DND-41 (cell line): ENCODE results near the gene CHD1.

Experiments used
- ATAC-seq: fragments of 200-7000 bp; cut with Tn5 transposase; 3 replicates; pipeline ENCODE4 v1.9.1; 2021; ENCODE audit warnings: low read depth; ENCODE audit not compliant: insufficient read depth
- DNase-seq: peaks from one replicate; pipeline ENCODE4 v3.0.0-alpha.2; 2020
- H2AFZ ChIP-seq: 2 replicates; pipeline ENCODE4 v1.6.0; 2012; ENCODE audit warnings: low read depth, low read length
- H3K27ac ChIP-seq: 2 replicates; pipeline ENCODE4 v1.5.1; 2012; ENCODE audit warnings: low read length, inconsistent platforms
- H3K27me3 ChIP-seq: fragments of 200-600 bp; sonication (generic); 2 replicates; pipeline ENCODE4 v1.6.0; 2012; ENCODE audit warnings: low read length, mild to moderate bottlenecking, inconsistent platforms; ENCODE audit not compliant: insufficient read depth, poor library complexity
- H3K36me3 ChIP-seq: 2 replicates; pipeline ENCODE4 v1.5.1; 2012; ENCODE audit warnings: low read length, inconsistent platforms; ENCODE audit not compliant: insufficient read depth
- H3K4me1 ChIP-seq: 2 replicates; pipeline ENCODE4 v1.5.1; 2012; ENCODE audit warnings: mild to moderate bottlenecking, low read length; ENCODE audit not compliant: insufficient read depth
- H3K4me2 ChIP-seq: 2 replicates; pipeline ENCODE4 v1.6.0; 2012; ENCODE audit warnings: mild to moderate bottlenecking, moderate library complexity, low read length, inconsistent platforms; ENCODE audit not compliant: insufficient read depth
- H3K4me3 ChIP-seq, 2 experiments: fragments of 200-600 bp in 1 of 2; shearing (Covaris generic) in 1 of 2; 2 replicates each; pipeline ENCODE4 v1.5.1; 2012 to 2016; ENCODE audit warnings: inconsistent platforms in 2 of 2, low read length in 2 of 2, mild to moderate bottlenecking in 2 of 2, low read depth in 1 of 2, moderate library complexity in 1 of 2
- H3K79me2 ChIP-seq: 2 replicates; pipeline ENCODE4 v1.6.0; 2012; ENCODE audit warnings: low read length, inconsistent platforms; ENCODE audit not compliant: insufficient read depth
- H3K9ac ChIP-seq: 2 replicates; pipeline ENCODE4 v1.6.0; 2012; ENCODE audit warnings: low read depth, mild to moderate bottlenecking, inconsistent platforms, low read length, moderate library complexity
- H3K9me3 ChIP-seq: 2 replicates; pipeline ENCODE4 v1.5.1; 2012; ENCODE audit warnings: low read length, moderate library complexity, mild to moderate bottlenecking, inconsistent platforms; ENCODE audit not compliant: insufficient read depth, severe bottlenecking
- H4K20me1 ChIP-seq: 2 replicates; pipeline ENCODE4 v1.6.0; 2012; ENCODE audit warnings: low read length; ENCODE audit not compliant: insufficient read depth
- EZH2 ChIP-seq: IDR thresholded peaks from 3 replicates; pipeline ENCODE4 v1.6.1; 2012; ENCODE audit warnings: borderline replicate concordance, low read depth, mild to moderate bottlenecking, moderate library complexity, low read length, inconsistent platforms; ENCODE audit not compliant: severe bottlenecking
- TF ChIP-seq, protein P1 (sequence below): IDR thresholded peaks from 2 replicates; pipeline ENCODE4 v1.5.1; 2012; ENCODE audit warnings: borderline replicate concordance, low read length, moderate library complexity, mild to moderate bottlenecking; ENCODE audit not compliant: poor library complexity, severe bottlenecking; ENCODE audit errors: extremely low read depth

Gene CHD1

DNA sequence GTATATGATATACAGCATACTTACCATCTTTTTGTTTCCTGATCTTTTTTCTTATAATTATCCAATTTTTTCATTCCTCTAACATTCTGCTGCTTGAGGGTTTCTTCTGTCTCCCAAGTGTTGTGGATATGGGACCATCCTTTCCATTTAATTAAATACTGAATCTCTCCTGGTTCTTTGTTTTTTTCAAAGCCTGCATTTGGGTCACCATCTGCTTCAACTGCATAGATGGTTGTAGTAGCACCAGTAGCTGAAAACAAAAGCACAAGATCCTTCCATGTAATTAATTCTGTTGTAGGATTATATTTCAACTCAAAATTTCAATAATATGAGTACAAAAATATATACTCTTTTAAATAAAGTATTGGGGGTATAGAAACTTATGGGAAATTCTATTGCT lies 29.4 kb downstream of the CHD1 start:
- Histone ChIP-seq H4K20me1 (peaks cover 9% of the 10 kb centered on the region; the same call in 1 of the 2 replicates), H3K9me3 (no peaks in the 10 kb centered on the region), H3K4me1 (no peaks in the 10 kb centered on the region), H3K4me3 (no peak overlapping the region), H3K36me3 (peaks cover 98% of the 10 kb centered on the region), H3K4me2 (no peak overlapping the region), H3K9ac (no peak overlapping the region), H3K79me2 (peaks cover 31% of the 10 kb centered on the region), H3K27me3 (no peaks in the 10 kb centered on the region), H2AFZ (no peak overlapping the region), H3K27ac (no peak overlapping the region)
- TF ChIP-seq, protein P1, sequence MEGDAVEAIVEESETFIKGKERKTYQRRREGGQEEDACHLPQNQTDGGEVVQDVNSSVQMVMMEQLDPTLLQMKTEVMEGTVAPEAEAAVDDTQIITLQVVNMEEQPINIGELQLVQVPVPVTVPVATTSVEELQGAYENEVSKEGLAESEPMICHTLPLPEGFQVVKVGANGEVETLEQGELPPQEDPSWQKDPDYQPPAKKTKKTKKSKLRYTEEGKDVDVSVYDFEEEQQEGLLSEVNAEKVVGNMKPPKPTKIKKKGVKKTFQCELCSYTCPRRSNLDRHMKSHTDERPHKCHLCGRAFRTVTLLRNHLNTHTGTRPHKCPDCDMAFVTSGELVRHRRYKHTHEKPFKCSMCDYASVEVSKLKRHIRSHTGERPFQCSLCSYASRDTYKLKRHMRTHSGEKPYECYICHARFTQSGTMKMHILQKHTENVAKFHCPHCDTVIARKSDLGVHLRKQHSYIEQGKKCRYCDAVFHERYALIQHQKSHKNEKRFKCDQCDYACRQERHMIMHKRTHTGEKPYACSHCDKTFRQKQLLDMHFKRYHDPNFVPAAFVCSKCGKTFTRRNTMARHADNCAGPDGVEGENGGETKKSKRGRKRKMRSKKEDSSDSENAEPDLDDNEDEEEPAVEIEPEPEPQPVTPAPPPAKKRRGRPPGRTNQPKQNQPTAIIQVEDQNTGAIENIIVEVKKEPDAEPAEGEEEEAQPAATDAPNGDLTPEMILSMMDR, result no peak
- TF ChIP-seq EZH2, result no peak
- ATAC-seq (no peak), DNase-seq (no peak)

DNA sequence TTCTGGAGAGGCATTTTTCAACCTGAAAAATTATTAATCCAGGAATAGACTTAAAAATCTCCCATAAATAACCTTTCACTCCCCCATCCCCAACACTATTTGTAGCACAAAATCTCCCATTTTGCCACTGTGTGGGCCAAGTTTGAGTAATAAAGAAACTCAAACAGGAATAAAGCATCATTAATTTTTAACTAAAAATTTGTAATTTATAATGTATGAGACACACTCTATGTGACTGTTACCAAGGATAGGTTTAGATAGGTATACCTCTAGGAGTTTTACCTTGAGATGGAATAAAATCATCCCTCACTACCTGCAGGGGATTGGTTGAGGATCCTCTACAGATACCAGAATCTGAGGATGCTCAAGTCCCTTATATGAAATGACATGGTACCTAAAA lies 30.1 kb downstream of the CHD1 start:
- Histone ChIP-seq H3K9me3 (no peaks in the 10 kb centered on the region), H3K27ac (no peak overlapping the region), H4K20me1 (peaks cover 4% of the 10 kb centered on the region; the same call in 1 of the 2 replicates), H3K36me3 (peaks cover 98% of the 10 kb centered on the region), H3K4me3 (no peak overlapping the region), H3K4me2 (no peak overlapping the region), H3K79me2 (peaks cover 26% of the 10 kb centered on the region), H3K27me3 (no peaks in the 10 kb centered on the region), H2AFZ (no peak overlapping the region), H3K9ac (no peak overlapping the region), H3K4me1 (no peaks in the 10 kb centered on the region)
- ATAC-seq (no peak), DNase-seq (no peak)
- TF ChIP-seq EZH2, result no peak
- TF ChIP-seq, protein P1, result no peak

DNA sequence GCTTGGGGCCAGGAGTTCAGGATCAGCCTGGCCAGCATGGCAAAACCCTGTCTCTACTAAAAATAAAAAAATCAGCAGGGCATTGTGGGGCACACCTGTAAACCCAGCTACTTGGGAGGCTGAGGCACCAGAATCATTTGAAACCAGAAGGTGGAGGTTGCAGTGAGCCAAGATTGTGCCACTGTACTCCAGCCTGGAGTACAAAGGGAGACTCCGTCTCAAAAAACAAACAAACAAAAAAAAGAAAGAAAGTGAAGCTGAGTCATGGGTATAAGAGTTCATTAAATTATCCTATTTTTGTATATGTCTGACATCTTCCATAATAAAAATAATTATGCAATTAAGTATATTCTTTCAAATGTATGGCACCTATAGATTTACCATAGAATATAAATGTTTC lies 37.2 kb downstream of the CHD1 start:
- H3K4me3 ChIP-seq, result no peak overlapping the region
- peaks cover 99% of the 10 kb centered on the region for H3K36me3 ChIP-seq
- no peaks in the 10 kb centered on the region for H3K4me1 ChIP-seq
- no peak overlapping the region for H3K4me2 ChIP-seq
- H2AFZ ChIP-seq, result no peak overlapping the region
- DNase-seq (no peak), ATAC-seq (no peak)
- H3K27ac ChIP-seq, result no peak overlapping the region
- H3K79me2 ChIP-seq, result peaks cover 29% of the 10 kb centered on the region; the same call in 1 of the 2 replicates
- no peaks in the 10 kb centered on the region for H3K27me3 ChIP-seq
- TF ChIP-seq EZH2, result no peak
- TF ChIP-seq, protein P1, result no peak
- H3K9ac ChIP-seq, result no peak overlapping the region
- peaks cover 12% of the 10 kb centered on the region; the same call in 1 of the 2 replicates for H4K20me1 ChIP-seq
- H3K9me3 ChIP-seq, result no peaks in the 10 kb centered on the region

DNA sequence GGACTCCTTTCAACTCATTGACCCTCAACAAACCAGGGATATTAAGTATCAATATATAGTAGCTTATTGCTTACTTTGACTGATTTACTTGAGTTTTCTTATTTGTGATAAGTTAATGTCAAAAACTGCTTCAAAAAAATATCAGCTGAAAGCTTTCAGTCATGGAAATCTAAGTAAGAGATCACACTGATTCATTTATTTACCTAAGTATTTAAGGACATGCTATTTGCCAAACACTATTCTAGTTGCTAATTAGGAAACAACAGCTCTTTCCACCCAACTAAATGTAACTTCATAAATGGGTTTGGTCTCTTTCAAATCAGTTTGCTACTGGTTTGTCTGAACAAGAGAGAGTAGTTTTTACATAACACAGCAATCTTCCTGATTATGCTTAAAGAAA lies 48.2 kb downstream of the CHD1 start:
- no peak for TF ChIP-seq EZH2
- TF ChIP-seq, protein P1, result no peak
- H3K27me3 ChIP-seq, result no peaks in the 10 kb centered on the region
- no peak for DNase-seq
- no peaks in the 10 kb centered on the region for H3K4me1 ChIP-seq
- no peak overlapping the region for H3K9ac ChIP-seq
- H3K9me3 ChIP-seq, result no peaks in the 10 kb centered on the region
- no peak for ATAC-seq
- no peak overlapping the region for H3K27ac ChIP-seq
- no peak overlapping the region for H2AFZ ChIP-seq
- peaks cover 13% of the 10 kb centered on the region for H3K79me2 ChIP-seq
- H3K4me3 ChIP-seq, result no peak overlapping the region
- H3K4me2 ChIP-seq, result no peak overlapping the region
- H3K36me3 ChIP-seq, result peaks cover 92% of the 10 kb centered on the region
- peaks cover 4% of the 10 kb centered on the region; the same call in 1 of the 2 replicates for H4K20me1 ChIP-seq
